Parathyroid adenoma (tissue), 2 donors: ENCODE results near the gene GNB3.
A peak's percentile ranks its signal among the peaks of the same experiment; 100 is the strongest.
"Not testable (repeated sequence)": the region's sequence is repeated elsewhere in the genome, so short reads cannot be mapped to it uniquely, and the experiment has no call there.

ENCODE experiments used
- H2AFZ ChIP-seq: fragments of 300-600 bp; sonication (generic); one replicate; pipeline ENCODE4 v1.7.0; 2017; ENCODE audit warnings: antibody characterized with exemption, mild to moderate bottlenecking
- H3K27ac ChIP-seq: fragments of 300-600 bp; sonication (generic); one replicate; pipeline ENCODE4 v1.7.0; 2017
- H3K27me3 ChIP-seq: fragments of 300-600 bp; sonication (generic); one replicate; pipeline ENCODE4 v1.7.0; 2017; ENCODE audit warnings: low read length; ENCODE audit not compliant: control insufficient read depth, insufficient read depth
- H3K36me3 ChIP-seq: fragments of 300-600 bp; sonication (generic); one replicate; pipeline ENCODE4 v1.7.0; 2017; ENCODE audit warnings: low read length; ENCODE audit not compliant: control insufficient read depth, insufficient read depth
- H3K4me1 ChIP-seq: fragments of 300-600 bp; sonication (generic); one replicate; pipeline ENCODE4 v1.7.0; 2017; ENCODE audit warnings: control low read depth
- H3K4me2 ChIP-seq: fragments of 300-600 bp; sonication (generic); one replicate; pipeline ENCODE4 v1.7.0; 2017; ENCODE audit warnings: low read length
- H3K4me3 ChIP-seq: fragments of 300-600 bp; sonication (generic); one replicate; pipeline ENCODE4 v1.7.0; 2017; ENCODE audit warnings: low read depth, low read length
- H3K79me2 ChIP-seq: fragments of 300-600 bp; sonication (generic); one replicate; pipeline ENCODE4 v1.7.0; 2017; ENCODE audit warnings: control low read depth
- H3K9ac ChIP-seq: fragments of 300-600 bp; sonication (generic); one replicate; pipeline ENCODE4 v1.7.0; 2017; ENCODE audit warnings: mild to moderate bottlenecking
- H3K9me3 ChIP-seq: fragments of 300-600 bp; sonication (generic); one replicate; pipeline ENCODE4 v1.7.0; 2017; ENCODE audit warnings: low read length; ENCODE audit not compliant: control insufficient read depth
- TF ChIP-seq, protein P1 (sequence below): fragments of 300-600 bp; sonication (generic); IDR thresholded peaks from one replicate; pipeline ENCODE4 v1.7.0; 2017; ENCODE audit warnings: antibody characterized with exemption, mild to moderate bottlenecking
- donor health status: primary hyperparathyroidism.

Gene GNB3

DNA sequence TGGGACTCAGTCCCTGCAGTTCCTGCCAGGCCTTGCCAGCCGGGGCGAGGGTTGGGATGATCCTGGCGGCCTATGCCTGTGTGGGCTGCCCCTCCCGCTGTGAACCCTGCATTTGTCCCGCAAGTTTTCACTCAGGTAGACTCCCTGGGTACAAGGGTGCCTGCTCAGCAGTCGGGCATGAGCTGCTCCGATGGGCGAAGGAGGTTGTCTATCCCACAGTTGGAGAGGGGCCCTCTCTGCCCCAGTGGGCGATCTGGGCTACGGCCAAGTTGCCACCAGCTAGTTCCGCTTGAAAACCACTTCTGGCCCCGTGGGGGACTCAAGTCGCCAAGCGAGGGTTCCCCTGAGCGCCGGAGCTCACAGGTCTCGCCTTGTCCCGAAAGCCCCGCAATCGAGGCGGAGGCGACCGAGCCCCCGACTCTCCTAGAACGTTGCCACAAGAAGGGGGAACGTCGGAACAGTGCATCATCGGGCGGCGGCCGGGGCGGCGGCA lies 26.2 kb downstream of the GNB3 start:
- Histone ChIP-seq H3K9ac (no peak overlapping the region), H2AFZ (peak overlapping the region; percentile 87), H3K27ac (peak overlapping the region; percentile 98), H3K4me2 (peak overlapping the region; percentile 86), H3K79me2 (no peaks in the 10 kb centered on the region), H3K4me1 (peaks cover 25% of the 10 kb centered on the region), H3K4me3 (peak overlapping the region; percentile 99), H3K36me3 (no peaks in the 10 kb centered on the region), H3K9me3 (no peaks in the 10 kb centered on the region), H3K27me3 (no peaks in the 10 kb centered on the region)
- TF ChIP-seq, protein P1, sequence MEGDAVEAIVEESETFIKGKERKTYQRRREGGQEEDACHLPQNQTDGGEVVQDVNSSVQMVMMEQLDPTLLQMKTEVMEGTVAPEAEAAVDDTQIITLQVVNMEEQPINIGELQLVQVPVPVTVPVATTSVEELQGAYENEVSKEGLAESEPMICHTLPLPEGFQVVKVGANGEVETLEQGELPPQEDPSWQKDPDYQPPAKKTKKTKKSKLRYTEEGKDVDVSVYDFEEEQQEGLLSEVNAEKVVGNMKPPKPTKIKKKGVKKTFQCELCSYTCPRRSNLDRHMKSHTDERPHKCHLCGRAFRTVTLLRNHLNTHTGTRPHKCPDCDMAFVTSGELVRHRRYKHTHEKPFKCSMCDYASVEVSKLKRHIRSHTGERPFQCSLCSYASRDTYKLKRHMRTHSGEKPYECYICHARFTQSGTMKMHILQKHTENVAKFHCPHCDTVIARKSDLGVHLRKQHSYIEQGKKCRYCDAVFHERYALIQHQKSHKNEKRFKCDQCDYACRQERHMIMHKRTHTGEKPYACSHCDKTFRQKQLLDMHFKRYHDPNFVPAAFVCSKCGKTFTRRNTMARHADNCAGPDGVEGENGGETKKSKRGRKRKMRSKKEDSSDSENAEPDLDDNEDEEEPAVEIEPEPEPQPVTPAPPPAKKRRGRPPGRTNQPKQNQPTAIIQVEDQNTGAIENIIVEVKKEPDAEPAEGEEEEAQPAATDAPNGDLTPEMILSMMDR, result no peak

DNA sequence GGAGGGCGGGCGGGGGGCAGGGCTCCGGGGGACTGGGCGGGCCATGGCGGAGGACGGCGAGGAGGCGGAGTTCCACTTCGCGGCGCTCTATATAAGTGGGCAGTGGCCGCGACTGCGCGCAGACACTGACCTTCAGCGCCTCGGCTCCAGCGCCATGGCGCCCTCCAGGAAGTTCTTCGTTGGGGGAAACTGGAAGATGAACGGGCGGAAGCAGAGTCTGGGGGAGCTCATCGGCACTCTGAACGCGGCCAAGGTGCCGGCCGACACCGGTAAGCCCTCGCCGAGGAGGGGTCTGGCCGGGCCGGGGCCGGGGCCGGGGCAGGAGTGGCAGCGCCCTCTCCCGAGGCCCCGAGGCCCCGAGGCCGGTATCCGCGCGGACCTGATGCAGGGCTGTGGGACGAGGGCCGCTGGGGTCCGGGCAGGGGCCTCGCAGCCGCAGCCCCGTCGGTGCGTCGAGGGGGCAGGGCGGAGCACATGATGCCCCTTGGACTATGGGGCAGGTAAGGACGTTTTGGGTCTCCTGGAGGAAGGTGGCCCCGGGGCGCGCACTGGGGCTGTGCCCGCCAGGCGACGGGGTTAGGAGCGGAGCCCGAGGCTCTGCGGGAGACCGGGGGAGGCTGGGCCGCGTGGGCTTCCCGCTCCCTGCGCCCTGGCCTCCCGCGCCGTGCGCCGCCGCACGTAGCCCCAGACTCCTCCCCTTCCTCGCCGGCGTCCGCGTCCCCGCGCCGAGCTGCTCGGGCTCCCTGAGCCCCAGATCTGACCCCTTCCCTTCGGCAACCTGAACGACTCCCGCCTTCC lies 26.9 kb downstream of the GNB3 start, which contains the start of gene TPI1:
TSS of gene TPI1 (plus strand) at position 119 of the 798 bp plus-strand sequence. CDS start at position 155, 36 bp downstream.
- no peaks in the 10 kb centered on the region for H3K9me3 ChIP-seq
- no peaks in the 10 kb centered on the region for H3K27me3 ChIP-seq
- no peaks in the 10 kb centered on the region for H3K79me2 ChIP-seq
- TF ChIP-seq, protein P1, result peak; percentile 13
- peak within 1 kb of the TSS; percentile 87 for H2AFZ ChIP-seq
- peaks cover 27% of the 10 kb centered on the region for H3K4me1 ChIP-seq
- no peaks in the 10 kb centered on the region for H3K36me3 ChIP-seq
- H3K4me2 ChIP-seq, result peak within 1 kb of the TSS; percentile 86
- peak within 1 kb of the TSS; percentile 98 for H3K27ac ChIP-seq
- peak within 1 kb of the TSS; percentile 97 for H3K9ac ChIP-seq
- H3K4me3 ChIP-seq, result peak within 1 kb of the TSS; percentile 99

DNA sequence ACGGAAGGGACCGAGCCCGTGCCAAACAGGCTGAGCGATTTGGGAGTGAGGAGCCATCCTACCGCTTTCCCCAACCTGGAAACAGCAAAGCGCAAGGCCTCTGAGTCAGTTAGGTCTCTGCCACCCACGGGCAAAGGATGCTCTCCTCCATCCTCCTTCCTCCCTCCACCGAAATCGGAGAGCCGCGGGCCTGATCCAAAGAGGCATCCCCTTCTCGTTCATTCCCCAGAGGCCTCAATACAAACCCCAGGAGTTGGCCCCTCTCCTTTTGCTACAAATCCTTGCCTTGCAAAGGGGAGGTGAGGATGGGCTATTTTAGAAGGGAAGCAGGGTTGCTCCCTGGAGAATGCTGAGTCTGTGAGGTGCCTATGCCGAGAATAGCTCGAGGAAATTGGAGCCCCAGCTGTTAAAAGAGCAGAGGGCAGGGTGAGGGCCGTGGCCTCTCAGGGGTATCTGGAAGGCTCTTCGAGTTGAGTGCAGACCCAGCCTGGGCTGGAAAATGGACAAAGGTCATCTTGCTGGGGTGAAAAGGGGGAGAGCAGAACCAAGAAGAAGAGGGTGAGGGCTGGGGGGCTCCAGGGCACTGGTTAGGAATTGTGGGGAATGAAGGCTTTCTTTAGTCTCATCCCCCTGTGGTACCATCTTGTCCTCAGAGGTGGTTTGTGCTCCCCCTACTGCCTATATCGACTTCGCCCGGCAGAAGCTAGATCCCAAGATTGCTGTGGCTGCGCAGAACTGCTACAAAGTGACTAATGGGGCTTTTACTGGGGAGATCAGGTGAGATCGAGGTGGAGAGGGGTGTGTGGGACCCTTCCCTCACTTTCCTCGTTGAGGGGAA lies 27.7 kb downstream of the GNB3 start:
- Histone ChIP-seq H3K4me3 (peak overlapping the region; percentile 99), H3K27ac (peak overlapping the region; percentile 98), H3K79me2 (no peaks in the 10 kb centered on the region), H3K27me3 (no peaks in the 10 kb centered on the region), H3K4me2 (peak overlapping the region; percentile 77), H3K9ac (peak overlapping the region; percentile 97), H3K4me1 (peaks cover 27% of the 10 kb centered on the region), H3K36me3 (no peaks in the 10 kb centered on the region), H2AFZ (peak overlapping the region; percentile 87), H3K9me3 (no peaks in the 10 kb centered on the region)
- TF ChIP-seq, protein P1, result no peak

DNA sequence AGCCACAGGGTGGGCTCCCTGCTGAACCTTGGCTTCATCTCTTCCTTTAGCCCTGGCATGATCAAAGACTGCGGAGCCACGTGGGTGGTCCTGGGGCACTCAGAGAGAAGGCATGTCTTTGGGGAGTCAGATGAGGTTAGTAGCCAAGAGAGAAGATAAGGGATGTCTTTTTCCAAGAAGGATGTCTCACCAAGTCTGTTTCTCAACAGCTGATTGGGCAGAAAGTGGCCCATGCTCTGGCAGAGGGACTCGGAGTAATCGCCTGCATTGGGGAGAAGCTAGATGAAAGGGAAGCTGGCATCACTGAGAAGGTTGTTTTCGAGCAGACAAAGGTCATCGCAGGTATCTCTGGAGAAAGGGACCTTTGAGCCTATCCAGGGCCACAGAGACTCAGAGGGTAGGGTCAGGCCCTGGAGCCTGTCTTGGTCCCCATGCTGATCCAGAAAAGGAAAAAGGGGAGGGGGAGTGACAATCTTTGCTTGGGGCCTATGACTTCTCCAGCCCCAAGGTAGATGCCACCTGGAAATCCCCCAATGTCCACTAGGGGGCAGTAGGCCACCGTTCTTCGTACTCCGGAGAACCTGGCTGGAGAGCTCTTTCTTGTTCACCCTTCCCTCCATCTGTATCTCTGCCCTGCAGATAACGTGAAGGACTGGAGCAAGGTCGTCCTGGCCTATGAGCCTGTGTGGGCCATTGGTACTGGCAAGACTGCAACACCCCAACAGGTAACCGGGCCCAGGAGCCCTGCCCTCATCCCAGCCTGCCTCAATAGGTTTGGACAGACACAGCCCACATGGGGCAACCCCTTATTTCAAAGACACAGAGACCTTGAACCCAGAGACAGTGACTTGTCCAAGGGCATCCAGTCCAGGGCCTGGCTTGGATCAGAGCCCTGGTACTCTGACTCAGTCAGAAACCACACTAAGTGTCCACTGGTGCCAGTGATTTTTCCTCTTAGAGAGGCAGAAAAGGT lies 28.6 kb downstream of the GNB3 start:
- H3K27ac ChIP-seq, result peak overlapping the region; percentile 45

DNA sequence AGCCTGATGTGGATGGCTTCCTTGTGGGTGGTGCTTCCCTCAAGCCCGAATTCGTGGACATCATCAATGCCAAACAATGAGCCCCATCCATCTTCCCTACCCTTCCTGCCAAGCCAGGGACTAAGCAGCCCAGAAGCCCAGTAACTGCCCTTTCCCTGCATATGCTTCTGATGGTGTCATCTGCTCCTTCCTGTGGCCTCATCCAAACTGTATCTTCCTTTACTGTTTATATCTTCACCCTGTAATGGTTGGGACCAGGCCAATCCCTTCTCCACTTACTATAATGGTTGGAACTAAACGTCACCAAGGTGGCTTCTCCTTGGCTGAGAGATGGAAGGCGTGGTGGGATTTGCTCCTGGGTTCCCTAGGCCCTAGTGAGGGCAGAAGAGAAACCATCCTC lies 29.6 kb downstream of the GNB3 start:
- not testable (repeated sequence) for H3K4me3 ChIP-seq, H3K36me3 ChIP-seq, H3K9ac ChIP-seq, H3K27me3 ChIP-seq, H3K9me3 ChIP-seq, H3K4me2 ChIP-seq, H3K27ac ChIP-seq, H3K79me2 ChIP-seq, H2AFZ ChIP-seq
- peaks cover 27% of the 10 kb centered on the region for H3K4me1 ChIP-seq

More for the DNA sequence above, 28.6 kb downstream of the GNB3 start:
- Histone ChIP-seq H3K9ac (no peak overlapping the region), H2AFZ (no peak overlapping the region), H3K36me3 (no peaks in the 10 kb centered on the region), H3K79me2 (no peaks in the 10 kb centered on the region), H3K4me1 (peaks cover 27% of the 10 kb centered on the region), H3K4me2 (peak overlapping the region; percentile 77), H3K4me3 (peak overlapping the region; percentile 29), H3K9me3 (no peaks in the 10 kb centered on the region), H3K27me3 (no peaks in the 10 kb centered on the region)
- TF ChIP-seq, protein P1, result peak; percentile 94
